Hepatocyte (in vitro differentiated cells): ENCODE measurements around the gene NACA. TPM values are rescaled to one million over a fixed set of nuclear protein-coding genes. Genes with fewer than 3 reads are reported as not detected.
A peak's percentile ranks its signal among the peaks of the same experiment; 100 is the strongest.

Source experiments
- DNase-seq: peaks from one replicate; pipeline ENCODE4 v3.0.0-alpha.2; 2016; ENCODE audit warnings: low spot score
- H2AFZ ChIP-seq: fragments of 200-600 bp; sonication (generic); 2 replicates; pipeline ENCODE4 v1.6.0; 2016; ENCODE audit warnings: antibody characterized with exemption, mild to moderate bottlenecking
- H3K27ac ChIP-seq: fragments of 200-600 bp; sonication (generic); 2 replicates; pipeline ENCODE4 v1.5.1; 2016; ENCODE audit warnings: mild to moderate bottlenecking
- H3K27me3 ChIP-seq: fragments of 200-600 bp; sonication (generic); 2 replicates; pipeline ENCODE4 v1.6.1; 2016
- H3K36me3 ChIP-seq: fragments of 200-600 bp; sonication (generic); replicated peaks from 2 replicates; pipeline ENCODE4 v1.5.1; 2016; ENCODE audit warnings: low read depth; ENCODE audit not compliant: insufficient read depth
- H3K4me1 ChIP-seq: fragments of 200-600 bp; sonication (generic); 2 replicates; pipeline ENCODE4 v1.5.1; 2016; ENCODE audit warnings: mild to moderate bottlenecking, moderate library complexity; ENCODE audit not compliant: insufficient read depth
- H3K4me2 ChIP-seq: fragments of 200-600 bp; sonication (generic); 2 replicates; pipeline ENCODE4 v1.6.0; 2016
- H3K4me3 ChIP-seq: fragments of 200-600 bp; sonication (generic); 2 replicates; pipeline ENCODE4 v1.5.1; 2016; ENCODE audit warnings: mild to moderate bottlenecking
- H3K79me2 ChIP-seq: fragments of 200-600 bp; sonication (generic); 2 replicates; pipeline ENCODE4 v1.6.0; 2017; ENCODE audit warnings: mild to moderate bottlenecking
- H3K9me2 ChIP-seq: fragments of 200-600 bp; sonication (generic); replicated peaks from 2 replicates; pipeline ENCODE4 v1.6.0; 2017; ENCODE audit warnings: mild to moderate bottlenecking; ENCODE audit not compliant: insufficient read depth
- H3K9me3 ChIP-seq: fragments of 200-600 bp; sonication (generic); 2 replicates; pipeline ENCODE4 v1.5.1; 2016; ENCODE audit warnings: low read depth, mild to moderate bottlenecking
- H4K20me1 ChIP-seq: fragments of 200-600 bp; sonication (generic); 2 replicates; pipeline ENCODE4 v1.6.0; 2016; ENCODE audit warnings: mild to moderate bottlenecking; ENCODE audit not compliant: insufficient read depth, poor library complexity, severe bottlenecking
- EZH2 ChIP-seq: fragments of 200-600 bp; sonication (generic); IDR thresholded peaks from 2 replicates; pipeline ENCODE4 v1.6.1; 2016; ENCODE audit warnings: antibody characterized with exemption, mild to moderate bottlenecking, borderline replicate concordance
- EZH2phosphoT487 ChIP-seq: fragments of 200-600 bp; sonication (generic); IDR thresholded peaks from one replicate; pipeline ENCODE4 v1.6.1; 2018; ENCODE audit warnings: antibody characterized with exemption, mild to moderate bottlenecking, low read depth, moderate library complexity; ENCODE audit not compliant: unreplicated experiment, severe bottlenecking
- WGBS: methylation state at CpG from one replicate; pipeline ENCODE4 v1.1.6; 2016; ENCODE audit warnings: low lambda C conversion rate; ENCODE audit errors: missing lambda C conversion rate; 5-methylcytosine and 5-hydroxymethylcytosine counted together
- polyA plus RNA-seq: library from polyadenylated mRNA; unstranded; fragments of >200 nt; fragmentation: Nextera tagmentation; extraction: Ambion mirVana; gene quantifications from 2 replicates; pipeline ENCODE4 v1.2.1, GENCODE V29; 2016
- total RNA-seq: library from RNA; depleted of rRNA; stranded (reverse); fragments of >200 nt; gene quantifications from 2 replicates; pipeline ENCODE4 v1.2.3, GENCODE V29; 2014
- TF ChIP-seq, protein P1 (sequence below): fragments of 200-600 bp; sonication (generic); IDR thresholded peaks from 2 replicates; pipeline ENCODE4 v1.5.1; 2016; ENCODE audit warnings: antibody characterized with exemption, mild to moderate bottlenecking; ENCODE audit not compliant: poor library complexity

NACA gene
- total and polyA plus RNA-seq, 2 experiments from 2014 or later, result 631 to 1,295 TPM

DNA sequence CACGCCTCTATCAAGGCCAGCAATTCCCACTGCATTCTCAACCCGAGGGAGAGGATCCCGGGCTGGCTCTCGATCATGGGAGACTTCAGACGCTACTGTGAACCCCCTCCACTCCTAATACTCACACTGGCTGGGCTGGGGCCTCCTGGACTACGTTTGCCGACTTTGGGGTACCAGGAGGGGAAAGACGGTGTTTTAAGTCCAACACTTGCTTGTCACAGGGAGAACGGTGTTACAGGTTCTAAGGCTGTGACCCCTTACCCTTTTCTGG lies 463 bp downstream of the NACA start:
- 0% methylated on average over 9 of the region's 9 CpGs for WGBS
- Histone ChIP-seq H3K9me2 (no peaks in the 10 kb centered on the region), H3K4me2 (peak overlapping the region; percentile 92), H2AFZ (peak overlapping the region; percentile 78), H3K4me1 (peaks cover 30% of the 10 kb centered on the region), H3K27me3 (no peaks in the 10 kb centered on the region), H3K79me2 (peaks cover 54% of the 10 kb centered on the region), H4K20me1 (peaks cover 46% of the 10 kb centered on the region), H3K36me3 (no peaks in the 10 kb centered on the region), H3K27ac (peak overlapping the region; percentile 96), H3K4me3 (peak overlapping the region; percentile 65), H3K9me3 (no peaks in the 10 kb centered on the region)
- DNase-seq, result peak; percentile 23
- TF ChIP-seq EZH2 (no peak), EZH2phosphoT487 (no peak)
- TF ChIP-seq, protein P1, sequence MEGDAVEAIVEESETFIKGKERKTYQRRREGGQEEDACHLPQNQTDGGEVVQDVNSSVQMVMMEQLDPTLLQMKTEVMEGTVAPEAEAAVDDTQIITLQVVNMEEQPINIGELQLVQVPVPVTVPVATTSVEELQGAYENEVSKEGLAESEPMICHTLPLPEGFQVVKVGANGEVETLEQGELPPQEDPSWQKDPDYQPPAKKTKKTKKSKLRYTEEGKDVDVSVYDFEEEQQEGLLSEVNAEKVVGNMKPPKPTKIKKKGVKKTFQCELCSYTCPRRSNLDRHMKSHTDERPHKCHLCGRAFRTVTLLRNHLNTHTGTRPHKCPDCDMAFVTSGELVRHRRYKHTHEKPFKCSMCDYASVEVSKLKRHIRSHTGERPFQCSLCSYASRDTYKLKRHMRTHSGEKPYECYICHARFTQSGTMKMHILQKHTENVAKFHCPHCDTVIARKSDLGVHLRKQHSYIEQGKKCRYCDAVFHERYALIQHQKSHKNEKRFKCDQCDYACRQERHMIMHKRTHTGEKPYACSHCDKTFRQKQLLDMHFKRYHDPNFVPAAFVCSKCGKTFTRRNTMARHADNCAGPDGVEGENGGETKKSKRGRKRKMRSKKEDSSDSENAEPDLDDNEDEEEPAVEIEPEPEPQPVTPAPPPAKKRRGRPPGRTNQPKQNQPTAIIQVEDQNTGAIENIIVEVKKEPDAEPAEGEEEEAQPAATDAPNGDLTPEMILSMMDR, result no peak

DNA sequence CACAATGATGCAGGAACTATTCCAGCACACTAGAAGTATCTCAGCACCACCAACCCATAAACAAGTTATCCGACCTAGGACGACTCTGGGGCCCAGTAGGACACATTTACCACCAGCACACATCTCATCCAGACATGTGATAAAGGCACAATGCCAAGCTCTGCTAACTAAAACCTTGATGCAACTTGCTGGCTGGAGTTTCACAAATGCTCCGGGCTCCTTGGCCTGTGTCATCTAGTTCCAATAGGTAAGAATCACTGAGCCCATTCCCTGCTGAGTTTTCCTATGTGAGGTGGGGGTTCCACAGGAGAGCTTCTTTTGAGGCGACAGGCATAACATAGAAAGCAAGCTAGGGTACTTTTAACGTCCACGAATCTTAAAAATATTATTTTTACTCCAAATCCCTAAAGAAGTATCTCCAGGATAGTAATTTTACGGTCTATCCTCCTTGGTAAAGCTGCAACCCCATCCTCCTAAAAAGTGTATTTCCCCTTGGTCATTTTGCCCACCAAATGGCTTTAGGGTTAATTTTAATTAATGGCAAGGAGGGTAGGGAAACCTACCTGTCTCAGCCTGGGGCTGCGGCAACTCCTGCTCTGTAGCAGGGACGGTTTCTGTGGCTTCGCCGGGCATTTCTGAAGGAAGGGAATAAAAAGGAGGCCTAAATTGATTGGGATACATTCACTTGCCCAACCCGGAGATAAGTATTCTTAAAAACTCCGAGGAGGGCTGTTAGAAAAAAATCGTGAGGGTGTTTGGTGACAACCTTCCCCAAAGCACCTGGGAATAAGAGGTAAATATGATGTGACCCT lies 1.0 kb downstream of the NACA start:
- Histone ChIP-seq H3K36me3 (no peaks in the 10 kb centered on the region), H4K20me1 (peaks cover 51% of the 10 kb centered on the region), H3K4me3 (peak overlapping the region; percentile 65), H2AFZ (peak overlapping the region; percentile 78), H3K4me2 (peak overlapping the region; percentile 92), H3K9me3 (no peaks in the 10 kb centered on the region), H3K4me1 (peaks cover 34% of the 10 kb centered on the region), H3K27me3 (no peaks in the 10 kb centered on the region), H3K79me2 (peaks cover 59% of the 10 kb centered on the region), H3K9me2 (no peaks in the 10 kb centered on the region), H3K27ac (peak overlapping the region; percentile 96)
- DNase-seq, result peak; percentile 75
- TF ChIP-seq EZH2, result no peak
- TF ChIP-seq, protein P1, result no peak
- no peak for TF ChIP-seq EZH2phosphoT487
- 3% methylated on average over 14 of the region's 14 CpGs for WGBS

DNA sequence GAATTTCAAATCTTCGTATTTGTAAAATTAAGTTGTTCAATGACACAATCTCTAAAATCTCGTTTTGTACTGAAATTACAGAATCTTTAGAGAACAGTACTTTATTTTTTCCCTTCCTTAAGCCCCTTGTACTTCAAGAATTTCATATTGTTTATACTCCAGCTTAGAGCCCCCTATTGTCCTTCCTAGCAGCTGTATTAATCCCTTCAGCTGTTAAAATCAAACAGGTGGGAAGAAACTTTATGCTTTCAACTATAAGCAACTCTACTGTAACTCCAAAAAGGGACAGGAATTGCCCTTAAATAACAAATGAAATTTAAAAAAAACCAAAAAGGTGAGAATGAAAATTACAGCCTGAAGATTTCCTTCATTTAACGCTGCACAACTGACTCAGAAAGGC lies 1.7 kb downstream of the NACA start:
- peak overlapping the region; percentile 65 for H3K4me3 ChIP-seq
- peak overlapping the region; percentile 92 for H3K4me2 ChIP-seq

More for the DNA sequence above, 1.7 kb downstream of the NACA start:
- TF ChIP-seq EZH2phosphoT487 (no peak), EZH2 (no peak)
- TF ChIP-seq, protein P1, result no peak
- Histone ChIP-seq H3K27ac (peak overlapping the region; percentile 96), H3K79me2 (peaks cover 66% of the 10 kb centered on the region), H3K9me2 (no peaks in the 10 kb centered on the region), H4K20me1 (peaks cover 59% of the 10 kb centered on the region), H3K4me1 (peaks cover 35% of the 10 kb centered on the region), H3K36me3 (no peaks in the 10 kb centered on the region), H3K9me3 (no peaks in the 10 kb centered on the region), H2AFZ (no peak overlapping the region), H3K27me3 (no peaks in the 10 kb centered on the region)
- no peak for DNase-seq
- WGBS, result 54% methylated on average over 3 of the region's 3 CpGs
